ENCODE data around the gene IQSEC1. TPM values are rescaled to one million over a fixed set of nuclear protein-coding genes. Genes with fewer than 3 reads are reported as not detected.

Gene IQSEC1
- total RNA-seq, 1 donor from 2014 or later = 34.2 TPM

GRCh38 chr3:13021141-13022114 is 51.8 kb downstream of the IQSEC1 start:
- Mint-ChIP-seq H3K4me3 (ENCODE audit: low read depth) (no peak overlapping the region), H3K27ac (no peak overlapping the region), H3K4me1 (ENCODE audit: low read depth) (peaks cover 2% of the 10 kb centered on the region), H3K27me3 (peaks cover 15% of the 10 kb centered on the region), H3K36me3 (ENCODE audit: insufficient read depth) (no peaks in the 10 kb centered on the region), H3K9me3 (ENCODE audit: low read depth) (no peaks in the 10 kb centered on the region)
- no peak for DNase-seq (ENCODE audit: low spot score, unreplicated experiment)
- no peak for TF ChIP-seq CTCF (IDR thresholded peaks at IDR 0.05; ENCODE audit: unreplicated experiment)

GRCh38 chr3:13020159-13020750 is 53.0 kb downstream of the IQSEC1 start:
- TF ChIP-seq CTCF (IDR thresholded peaks at IDR 0.05; ENCODE audit: unreplicated experiment) = no peak
- H3K36me3 Mint-ChIP-seq (ENCODE audit: insufficient read depth) = no peaks in the 10 kb centered on the region
- no peaks in the 10 kb centered on the region for H3K9me3 Mint-ChIP-seq (ENCODE audit: low read depth)
- peaks cover 18% of the 10 kb centered on the region for H3K27me3 Mint-ChIP-seq
- no peak overlapping the region for H3K4me3 Mint-ChIP-seq (ENCODE audit: low read depth)
- H3K27ac Mint-ChIP-seq = no peak overlapping the region
- no peak for DNase-seq (ENCODE audit: low spot score, unreplicated experiment)
- peaks cover 5% of the 10 kb centered on the region for H3K4me1 Mint-ChIP-seq (ENCODE audit: low read depth)

GRCh38 chr3:13019243-13020095 is 53.8 kb downstream of the IQSEC1 start:
- Mint-ChIP-seq H3K27ac (no peak overlapping the region), H3K36me3 (ENCODE audit: insufficient read depth) (no peaks in the 10 kb centered on the region), H3K9me3 (ENCODE audit: low read depth) (no peaks in the 10 kb centered on the region), H3K4me3 (ENCODE audit: low read depth) (no peak overlapping the region), H3K4me1 (ENCODE audit: low read depth) (peaks cover 5% of the 10 kb centered on the region), H3K27me3 (peaks cover 18% of the 10 kb centered on the region)
- no peak for DNase-seq (ENCODE audit: low spot score, unreplicated experiment)
- no peak for TF ChIP-seq CTCF (IDR thresholded peaks at IDR 0.05; ENCODE audit: unreplicated experiment)

GRCh38 chr3:13018561-13019242 is 54.5 kb downstream of the IQSEC1 start:
- Mint-ChIP-seq H3K4me1 (ENCODE audit: low read depth) (peaks cover 5% of the 10 kb centered on the region), H3K27me3 (peaks cover 18% of the 10 kb centered on the region), H3K36me3 (ENCODE audit: insufficient read depth) (no peaks in the 10 kb centered on the region), H3K9me3 (ENCODE audit: low read depth) (no peaks in the 10 kb centered on the region), H3K4me3 (ENCODE audit: low read depth) (no peak overlapping the region), H3K27ac (no peak overlapping the region)
- DNase-seq (ENCODE audit: low spot score, unreplicated experiment) = no peak
- no peak for TF ChIP-seq CTCF (IDR thresholded peaks at IDR 0.05; ENCODE audit: unreplicated experiment)
